ENCODE data around the gene CNTF. TPM values are rescaled to one million over a fixed set of nuclear protein-coding genes. Genes with fewer than 3 reads are reported as not detected.

CNTF gene
- total RNA-seq, 1 experiment from 2014 or later = 5.5 TPM

DNA sequence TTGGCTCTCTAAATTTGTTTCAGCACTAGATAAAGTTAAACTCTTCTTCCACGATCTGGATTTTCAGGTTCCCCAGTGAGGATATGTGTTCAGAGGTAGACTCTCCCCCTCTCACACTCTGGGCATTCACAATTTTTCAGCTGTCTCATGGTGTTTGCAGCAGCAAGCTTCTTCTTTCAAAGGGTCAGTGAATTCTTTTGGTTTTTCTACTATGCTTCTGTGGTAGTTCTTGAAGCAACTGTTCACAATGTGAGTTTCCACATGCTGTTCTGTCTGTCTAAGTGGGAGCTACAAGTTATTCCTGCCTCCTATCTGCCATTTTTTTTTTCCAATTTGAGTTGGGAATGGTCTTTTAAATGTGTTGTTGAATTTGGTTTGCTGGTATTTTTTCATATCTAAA is 25.4 kb downstream of the CNTF start:
- H3K27ac ChIP-seq (ENCODE audit: low read depth, low read length, poor library complexity, severe bottlenecking) = no peak overlapping the region
- no peaks in the 10 kb centered on the region for H3K36me3 ChIP-seq (ENCODE audit: insufficient read depth, low read length, poor library complexity, severe bottlenecking)
- no peak overlapping the region for H3K4me3 ChIP-seq (ENCODE audit: low read depth, low read length, poor library complexity, severe bottlenecking)
- TF ChIP-seq, protein P1, sequence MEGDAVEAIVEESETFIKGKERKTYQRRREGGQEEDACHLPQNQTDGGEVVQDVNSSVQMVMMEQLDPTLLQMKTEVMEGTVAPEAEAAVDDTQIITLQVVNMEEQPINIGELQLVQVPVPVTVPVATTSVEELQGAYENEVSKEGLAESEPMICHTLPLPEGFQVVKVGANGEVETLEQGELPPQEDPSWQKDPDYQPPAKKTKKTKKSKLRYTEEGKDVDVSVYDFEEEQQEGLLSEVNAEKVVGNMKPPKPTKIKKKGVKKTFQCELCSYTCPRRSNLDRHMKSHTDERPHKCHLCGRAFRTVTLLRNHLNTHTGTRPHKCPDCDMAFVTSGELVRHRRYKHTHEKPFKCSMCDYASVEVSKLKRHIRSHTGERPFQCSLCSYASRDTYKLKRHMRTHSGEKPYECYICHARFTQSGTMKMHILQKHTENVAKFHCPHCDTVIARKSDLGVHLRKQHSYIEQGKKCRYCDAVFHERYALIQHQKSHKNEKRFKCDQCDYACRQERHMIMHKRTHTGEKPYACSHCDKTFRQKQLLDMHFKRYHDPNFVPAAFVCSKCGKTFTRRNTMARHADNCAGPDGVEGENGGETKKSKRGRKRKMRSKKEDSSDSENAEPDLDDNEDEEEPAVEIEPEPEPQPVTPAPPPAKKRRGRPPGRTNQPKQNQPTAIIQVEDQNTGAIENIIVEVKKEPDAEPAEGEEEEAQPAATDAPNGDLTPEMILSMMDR (conservative IDR thresholded peaks at IDR 0.05; ENCODE audit: low read depth, low read length) = no peak
- no peak for TF ChIP-seq EZH2 (IDR thresholded peaks at IDR 0.05; ENCODE audit: borderline replicate concordance, low read depth, low read length, poor library complexity, severe bottlenecking)
- H3K27me3 ChIP-seq (replicated peaks; ENCODE audit: insufficient read depth, low read depth, low read length, poor library complexity) = no peaks in the 10 kb centered on the region
- intact Hi-C loops (cut with micrococcal nuclease; ENCODE audit: unreplicated experiment) = no loop called here
- ChIA-PET CTCF (interaction anchor here (0.6 kb wide), 1 partner anchor 25 kb away, joined by 3 read pairs; no protein-coding TSS in a partner anchor), POLR2A (ENCODE audit: low non-redundant PET) (no interaction called here)
- no peaks in the 10 kb centered on the region for H3K9me3 ChIP-seq (ENCODE audit: low read depth, low read length, poor library complexity, severe bottlenecking)
- BruUV-seq (replicated peaks) = no TSS peak
- no peaks in the 10 kb centered on the region for H3K4me1 ChIP-seq (ENCODE audit: insufficient read depth, low read length, poor library complexity, severe bottlenecking)
- DNase-seq (ENCODE audit: low spot score) = no peak

DNA sequence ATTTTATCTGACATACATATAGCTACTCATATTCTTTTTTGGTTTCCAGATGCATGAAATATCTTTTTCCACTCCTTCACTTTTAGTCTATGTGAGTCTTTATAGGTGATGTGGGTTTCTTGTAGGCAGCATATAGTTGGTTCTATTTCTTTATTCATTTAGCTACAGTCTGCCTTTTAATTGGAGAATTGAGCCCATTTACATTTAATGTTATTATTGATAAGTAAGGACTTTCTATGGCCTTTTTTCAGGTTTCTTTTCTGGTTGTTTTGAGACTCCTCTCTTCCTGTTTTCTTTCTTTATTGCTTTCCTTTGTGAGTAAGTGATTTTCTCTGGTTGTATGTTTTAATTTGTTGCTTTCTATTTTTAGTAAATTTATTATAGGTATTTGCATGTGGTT is 27.2 kb downstream of the CNTF start:
- BruUV-seq (replicated peaks) = no TSS peak
- H3K27ac ChIP-seq (ENCODE audit: low read depth, low read length, poor library complexity, severe bottlenecking) = no peak overlapping the region
- H3K36me3 ChIP-seq (ENCODE audit: insufficient read depth, low read length, poor library complexity, severe bottlenecking) = no peaks in the 10 kb centered on the region
- no peaks in the 10 kb centered on the region for H3K9me3 ChIP-seq (ENCODE audit: low read depth, low read length, poor library complexity, severe bottlenecking)
- H3K27me3 ChIP-seq (replicated peaks; ENCODE audit: insufficient read depth, low read depth, low read length, poor library complexity) = no peaks in the 10 kb centered on the region
- no peak for TF ChIP-seq EZH2 (IDR thresholded peaks at IDR 0.05; ENCODE audit: borderline replicate concordance, low read depth, low read length, poor library complexity, severe bottlenecking)
- TF ChIP-seq, protein P1 (conservative IDR thresholded peaks at IDR 0.05; ENCODE audit: low read depth, low read length) = no peak
- no peak overlapping the region for H3K4me3 ChIP-seq (ENCODE audit: low read depth, low read length, poor library complexity, severe bottlenecking)
- intact Hi-C loops (cut with micrococcal nuclease; ENCODE audit: unreplicated experiment) = loop anchor here (5.0 kb wide), 2 partner anchors 253 to 488 kb away; no protein-coding TSS in a partner anchor
- ChIA-PET POLR2A (ENCODE audit: low non-redundant PET) (no interaction called here), CTCF (no interaction called here)
- DNase-seq (ENCODE audit: low spot score) = no peak
- H3K4me1 ChIP-seq (ENCODE audit: insufficient read depth, low read length, poor library complexity, severe bottlenecking) = no peaks in the 10 kb centered on the region

DNA sequence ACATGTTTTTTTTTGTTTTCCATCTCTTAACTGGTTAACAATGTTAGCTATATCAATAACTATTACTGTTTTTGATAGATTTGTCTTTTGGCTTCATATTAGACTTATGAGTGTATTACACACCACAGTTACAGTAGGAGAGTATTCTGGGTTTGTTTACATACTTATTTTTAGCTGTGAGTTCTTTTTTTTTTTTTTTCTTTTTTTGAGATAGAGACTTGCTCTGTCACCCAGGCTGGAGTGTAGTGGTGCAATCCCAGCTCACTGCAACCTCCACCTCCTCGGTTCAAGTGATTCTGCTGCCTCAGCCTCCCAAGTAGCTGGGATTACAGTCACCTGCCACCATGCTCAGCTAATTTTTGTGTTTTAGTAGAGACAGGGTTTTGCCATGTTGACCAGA is 28.0 kb downstream of the CNTF start:
- no peak overlapping the region for H3K27ac ChIP-seq (ENCODE audit: low read depth, low read length, poor library complexity, severe bottlenecking)
- no peak for DNase-seq (ENCODE audit: low spot score)
- no peaks in the 10 kb centered on the region for H3K9me3 ChIP-seq (ENCODE audit: low read depth, low read length, poor library complexity, severe bottlenecking)
- intact Hi-C loops (cut with micrococcal nuclease; ENCODE audit: unreplicated experiment) = loop anchor here (5.0 kb wide), 2 partner anchors 252 to 487 kb away; no protein-coding TSS in a partner anchor
- H3K27me3 ChIP-seq (replicated peaks; ENCODE audit: insufficient read depth, low read depth, low read length, poor library complexity) = no peaks in the 10 kb centered on the region
- ChIA-PET CTCF (no interaction called here), POLR2A (ENCODE audit: low non-redundant PET) (no interaction called here)
- H3K4me1 ChIP-seq (ENCODE audit: insufficient read depth, low read length, poor library complexity, severe bottlenecking) = no peaks in the 10 kb centered on the region
- H3K4me3 ChIP-seq (ENCODE audit: low read depth, low read length, poor library complexity, severe bottlenecking) = no peak overlapping the region
- no TSS peak for BruUV-seq (replicated peaks)
- no peaks in the 10 kb centered on the region for H3K36me3 ChIP-seq (ENCODE audit: insufficient read depth, low read length, poor library complexity, severe bottlenecking)
- no peak for TF ChIP-seq EZH2 (IDR thresholded peaks at IDR 0.05; ENCODE audit: borderline replicate concordance, low read depth, low read length, poor library complexity, severe bottlenecking)
- TF ChIP-seq, protein P1 (conservative IDR thresholded peaks at IDR 0.05; ENCODE audit: low read depth, low read length) = no peak

Measured in A673 (cell line).